ENCODE data around the gene ZRANB2.

The ZRANB2 gene

DNA sequence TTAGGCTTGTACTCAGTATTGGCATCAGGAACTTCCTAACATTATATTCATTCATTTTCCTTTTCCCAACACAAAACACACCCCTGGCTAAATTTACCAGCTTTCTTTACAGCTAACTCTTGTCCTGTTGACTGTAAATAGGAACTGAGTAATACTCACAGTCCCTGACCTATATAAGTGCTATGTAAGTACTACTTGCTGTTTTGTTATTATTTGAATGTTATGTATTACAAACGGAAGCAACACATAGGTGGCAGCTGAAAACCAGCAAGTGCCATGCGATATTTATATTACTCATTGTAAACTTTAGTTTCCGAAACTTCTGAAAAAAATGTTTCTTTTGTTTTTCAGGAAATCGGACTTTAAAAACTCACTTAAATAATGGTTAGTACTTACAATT lies 54.7 kb downstream of the ZRANB2 start:
- DNase-seq, result no peak

DNA sequence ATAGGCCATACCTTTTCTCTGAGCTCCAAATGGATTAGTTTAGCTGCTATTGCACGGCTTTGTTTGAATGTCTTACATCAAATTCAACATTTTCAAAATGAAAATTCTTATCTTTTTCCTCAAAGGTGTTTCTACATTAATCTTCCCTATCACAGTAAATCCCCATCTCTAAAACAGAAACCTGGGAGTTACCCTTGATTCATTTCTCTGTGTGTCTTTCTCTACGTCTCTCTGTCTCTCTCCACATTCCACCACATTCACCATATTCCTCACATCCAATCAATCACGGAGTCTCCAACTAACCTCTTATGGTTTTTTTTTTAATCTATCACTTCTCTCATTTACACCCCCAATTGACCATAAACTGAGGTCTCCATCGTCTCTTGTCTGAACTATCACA lies 57.3 kb downstream of the ZRANB2 start:
- no peak for DNase-seq

DNA sequence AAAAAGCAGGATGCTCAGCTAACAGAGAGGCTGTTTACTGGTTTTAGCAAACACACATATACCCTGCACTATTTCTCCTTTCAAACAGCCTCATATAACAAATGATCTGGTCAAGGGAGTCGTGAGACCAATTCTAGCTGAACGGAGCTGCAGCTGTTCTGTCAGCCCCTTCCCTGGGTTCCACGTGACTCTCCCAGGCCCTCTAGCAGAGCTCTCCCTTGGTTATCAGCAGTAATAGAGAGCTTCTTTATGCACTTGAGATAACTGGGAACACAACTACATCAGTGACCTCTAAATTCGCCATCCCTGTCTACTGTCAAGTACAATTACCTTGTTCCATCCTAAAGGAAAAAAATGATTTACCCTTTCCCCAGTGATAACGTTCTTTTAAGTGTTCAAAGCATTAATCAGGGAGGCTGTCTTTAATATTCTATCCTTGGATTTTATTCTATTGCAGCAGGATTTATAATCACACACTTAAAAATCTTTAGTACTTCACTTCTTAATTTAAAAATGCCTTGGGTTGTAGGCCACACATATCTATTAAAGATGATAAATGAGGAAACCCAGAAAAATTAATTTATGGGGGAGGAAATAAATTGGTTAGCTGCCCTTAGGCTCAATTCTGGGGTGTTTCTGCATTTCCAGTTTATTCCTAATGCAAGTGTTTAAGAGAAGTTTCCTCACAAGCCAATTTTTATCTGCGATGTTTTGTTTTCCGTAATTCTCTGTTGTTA lies 61.4 kb downstream of the ZRANB2 start:
- DNase-seq, result no peak

DNA sequence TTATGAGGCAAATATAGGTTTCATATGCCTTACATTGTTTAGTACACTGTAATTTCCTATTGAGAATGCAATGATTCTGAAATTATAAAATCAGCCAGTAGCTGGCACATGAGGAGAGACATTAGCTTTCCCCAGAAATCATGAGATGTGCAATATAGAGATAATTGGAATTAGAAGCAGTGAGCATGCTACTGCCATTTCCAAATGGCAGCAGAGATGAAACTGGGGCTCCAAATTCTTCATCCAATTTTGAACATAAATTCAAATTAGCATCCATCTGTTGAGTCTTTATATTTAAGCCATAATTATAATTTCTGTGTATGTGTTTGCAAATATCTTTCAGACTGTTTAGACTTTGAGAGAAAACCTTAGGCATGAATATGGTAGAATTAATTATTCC lies 62.0 kb downstream of the ZRANB2 start:
- DNase-seq, result no peak

DNA sequence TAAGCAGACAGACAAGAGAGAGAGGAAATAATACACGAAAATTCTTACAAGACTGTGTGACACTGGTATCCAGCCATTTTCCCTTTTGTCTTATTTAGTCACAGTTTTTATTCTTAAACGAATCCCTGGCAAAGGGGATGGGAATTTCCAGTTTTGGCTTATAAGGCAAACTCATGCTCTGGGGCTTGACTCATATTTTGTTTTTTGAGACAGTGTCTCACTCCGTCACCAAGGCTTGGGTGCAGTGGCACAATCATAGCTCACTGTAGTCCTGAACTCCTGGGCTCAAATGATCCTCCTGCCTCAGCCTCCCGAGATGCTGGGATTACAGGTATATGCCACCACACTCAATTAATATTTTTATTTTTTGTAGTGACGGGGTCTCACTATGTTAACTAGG lies 65.1 kb downstream of the ZRANB2 start:
- DNase-seq, result no peak

DNA sequence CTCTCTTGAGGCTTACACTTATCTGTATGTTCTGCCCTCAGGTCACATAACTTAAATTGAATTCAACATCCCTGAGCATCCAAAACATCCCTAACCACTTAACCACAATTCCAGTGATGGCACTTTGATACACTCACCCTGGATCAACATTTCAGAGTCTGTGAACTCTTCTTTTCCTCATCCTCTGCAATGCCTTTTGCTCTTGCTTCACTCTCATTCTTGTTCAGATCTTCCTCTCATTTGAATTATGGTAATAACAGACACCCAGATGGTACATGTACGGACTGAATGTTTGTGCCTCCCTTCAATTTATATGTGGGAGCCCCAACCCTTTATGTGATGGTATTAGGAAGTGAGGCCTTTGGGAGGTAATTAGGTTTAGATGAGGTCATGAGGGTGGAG lies 66.7 kb downstream of the ZRANB2 start:
- no peak for DNase-seq

Measured in NCI-H2107 (cell line).